Right lobe of liver (tissue), 4 donors: Measurements from ENCODE around the gene LDLRAP1.

Experiments used
- CTCF ChIP-seq, 4 donors: fragments of 200-600 bp in 3 of 4; fragments of 450-650 bp in 1 of 4; IDR thresholded peaks; one replicate each; pipeline versions ENCODE4 v1.5.1 to v1.8.0; 2016 to 2022; ENCODE audit warnings: antibody characterized with exemption in 4 of 4, mild to moderate bottlenecking in 2 of 4
- POLR2A ChIP-seq: fragments of 450-650 bp; IDR thresholded peaks from one replicate; pipeline ENCODE4 v1.6.1; 2017; ENCODE audit warnings: antibody characterized with exemption, mild to moderate bottlenecking
- donor health status: DM: no; HTN: no; CAD: no.
- donor health status: DM: no; HTN: no; CAD: no.
- donor health status: DM: no; HTN: yes; CAD: no.

GRCh38 chr1:25573961-25574360, 30.6 kb downstream of the LDLRAP1 start:
- no peak for TF ChIP-seq POLR2A
- no peak for TF ChIP-seq CTCF (IDR thresholded peaks at IDR 0.05)
